HT-29 (cell line): ENCODE results near the gene EIF3C. TPM values are rescaled to one million over a fixed set of nuclear protein-coding genes. Genes with fewer than 3 reads are reported as not detected.
"Not testable (repeated sequence)": the region's sequence is repeated elsewhere in the genome, so short reads cannot be mapped to it uniquely, and the experiment has no call there.

ENCODE experiments used
- DNase-seq: peaks from one replicate; pipeline ENCODE4 v3.0.0-alpha.2; 2015; ENCODE audit warnings: low spot score
- small RNA-seq: library from RNA; depleted of rRNA; stranded (forward); fragments of <200 nt; gene quantifications from one replicate; pipeline ENCODE3, GENCODE V24; 2014
- total RNA-seq: library from RNA; depleted of rRNA; stranded (reverse); fragments of >200 nt; shearing (Covaris generic); gene quantifications from 2 replicates; pipeline ENCODE4 v1.2.3, GENCODE V29; 2014; rRNA removed

Gene EIF3C
- total RNA-seq, 1 experiment from 2014 or later = 396 TPM

GRCh38 chr16:28750469-28751067, 39.3 kb downstream of the EIF3C start:
- not testable (repeated sequence) for DNase-seq

GRCh38 chr16:28751487-28751886, 40.2 kb downstream of the EIF3C start, which contains the start of gene NPIPB9:
Gene NPIPB9 (plus strand): TSS chr16:28751787.
- DNase-seq = not testable (repeated sequence)

DNA sequence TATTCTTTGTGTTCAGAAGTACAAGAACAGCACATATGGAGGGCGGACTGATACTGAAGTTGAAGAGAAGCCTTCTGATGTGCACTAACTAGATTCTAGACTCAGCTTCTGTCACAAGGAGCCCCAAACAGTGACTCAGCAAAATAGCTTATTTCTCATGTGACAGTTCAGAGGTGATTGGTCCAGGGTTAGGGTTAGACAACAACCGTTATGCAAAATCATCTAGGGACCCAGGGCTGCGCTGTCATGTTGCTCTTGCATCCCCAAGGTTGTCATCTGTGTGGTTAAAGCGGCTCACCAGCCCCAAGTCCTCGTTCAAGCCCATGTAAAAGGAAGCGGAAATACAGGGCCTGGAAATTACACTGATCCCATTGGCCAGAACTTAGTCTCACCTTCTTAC, 70.4 kb downstream of the EIF3C start:
- DNase-seq = not testable (repeated sequence)

GRCh38 chr16:28782357-28782756, 71.1 kb downstream of the EIF3C start:
- DNase-seq = not testable (repeated sequence)

Small RNA genes lying within 50 kb of the gene (small RNA-seq; reads per million reads assigned to genes)
- gene MIR6862-2 = not detected

Other genes starting within 250 kb of the EIF3C start
- not detected in 2 replicates for gene NPIPB7, start 239.1 kb upstream of the EIF3C start, total RNA-seq
- 28.0 and 37.8 TPM in 2 replicates for gene CLN3, start 219.4 kb upstream of the EIF3C start, total RNA-seq
- 0.05 TPM in 1 of 2 replicates, not detected in the other for gene APOBR, start 216.8 kb upstream of the EIF3C start, total RNA-seq
- gene IL27, start 204.6 kb upstream of the EIF3C start, total RNA-seq = not detected in 2 replicates
- 0.34 and 0.56 TPM in 2 replicates for gene NUPR1, start 172.5 kb upstream of the EIF3C start, total RNA-seq
- 19.1 and 29.9 TPM in 2 replicates for gene SGF29, start 157.5 kb upstream of the EIF3C start, total RNA-seq
- 1.4 and 1.7 TPM in 2 replicates for gene SULT1A2, start 114.4 kb upstream of the EIF3C start, total RNA-seq
- 30.9 and 35.7 TPM in 2 replicates for gene SULT1A1, start 101.4 kb upstream of the EIF3C start, total RNA-seq
- gene NPIPB8, start 73.4 kb upstream of the EIF3C start, total RNA-seq = 0.15 and 0.42 TPM in 2 replicates
- 1.2 TPM in 1 of 2 replicates, not detected in the other for gene NPIPB9, start 40.3 kb downstream of the EIF3C start, total RNA-seq
- gene ATXN2L, start 111.5 kb downstream of the EIF3C start, total RNA-seq = 74.1 and 86.9 TPM in 2 replicates
- gene TUFM, start 134.9 kb downstream of the EIF3C start, total RNA-seq = 376 and 403 TPM in 2 replicates
- 38.9 and 50.2 TPM in 2 replicates for gene SH2B1, start 152.4 kb downstream of the EIF3C start, total RNA-seq
- gene ATP2A1, start 167.0 kb downstream of the EIF3C start, total RNA-seq = 0.83 and 2.6 TPM in 2 replicates
- gene RABEP2, start 213.8 kb downstream of the EIF3C start, total RNA-seq = 47.3 and 59.1 TPM in 2 replicates
- not detected in 2 replicates for gene CD19, start 220.5 kb downstream of the EIF3C start, total RNA-seq
- gene NFATC2IP, start 239.5 kb downstream of the EIF3C start, total RNA-seq = 54.8 and 66.3 TPM in 2 replicates